SK-N-SH treated with all-trans-retinoic acid at 6 μM for 48 hours (cell line): ENCODE results near the gene SLC39A2.

Source experiments
- ATAC-seq: fragments of 200-7000 bp; cut with Tn5 transposase; 3 replicates; pipeline ENCODE4 v1.9.1; 2020; ENCODE audit warnings: mild to moderate bottlenecking, moderate library complexity
- ARNTL ChIP-seq: fragments of 450-650 bp; formaldehyde crosslinking; IDR thresholded peaks from 2 replicates; pipeline ENCODE4 v1.5.0; 2020; ENCODE audit warnings: low read depth, mild to moderate bottlenecking, moderate library complexity, borderline replicate concordance
- BACH2 ChIP-seq: fragments of 250-450 bp; sonication (Bioruptor Pico); IDR thresholded peaks from 2 replicates; pipeline ENCODE4 v1.9.0; 2021; ENCODE audit warnings: mild to moderate bottlenecking, borderline replicate concordance
- CREB5 ChIP-seq: fragments of 250-450 bp; sonication (Bioruptor Pico); IDR thresholded peaks from 2 replicates; pipeline ENCODE4 v1.5.1; 2020; ENCODE audit warnings: low read depth, mild to moderate bottlenecking, moderate library complexity
- CSDC2 ChIP-seq: fragments of 250-450 bp; sonication (Bioruptor Pico); IDR thresholded peaks from 2 replicates; pipeline ENCODE4 v1.5.0; 2020; ENCODE audit warnings: mild to moderate bottlenecking, moderate library complexity
- CSRNP3 ChIP-seq: fragments of 250-450 bp; sonication (Bioruptor Pico); IDR thresholded peaks from 2 replicates; pipeline ENCODE4 v1.5.1; 2021; ENCODE audit warnings: mild to moderate bottlenecking, moderate library complexity
- ESRRG ChIP-seq: fragments of 250-450 bp; sonication (Bioruptor Pico); IDR thresholded peaks from 2 replicates; pipeline ENCODE4 v1.6.1; 2021; ENCODE audit warnings: mild to moderate bottlenecking
- GLIS3 ChIP-seq: fragments of 250-450 bp; sonication (Bioruptor Pico); IDR thresholded peaks from 2 replicates; pipeline ENCODE4 v1.5.0; 2020; ENCODE audit warnings: mild to moderate bottlenecking, moderate library complexity
- OSR1 ChIP-seq: fragments of 250-450 bp; sonication (Bioruptor Pico); IDR thresholded peaks from 2 replicates; pipeline ENCODE4 v1.8.0; 2022; ENCODE audit warnings: moderate library complexity, mild to moderate bottlenecking, inconsistent platforms
- PATZ1 ChIP-seq: fragments of 250-450 bp; sonication (Bioruptor Pico); IDR thresholded peaks from 2 replicates; pipeline ENCODE4 v1.8.0; 2020; ENCODE audit warnings: mild to moderate bottlenecking, moderate library complexity, borderline replicate concordance
- POU6F1 ChIP-seq: fragments of 250-450 bp; sonication (Bioruptor Pico); IDR thresholded peaks from 2 replicates; pipeline ENCODE4 v1.8.0; 2021; ENCODE audit warnings: low read depth, mild to moderate bottlenecking, moderate library complexity, borderline replicate concordance
- PPARA ChIP-seq: fragments of 250-450 bp; sonication (Bioruptor Pico); IDR thresholded peaks from 2 replicates; pipeline ENCODE4 v1.5.0; 2020; ENCODE audit warnings: mild to moderate bottlenecking, borderline replicate concordance
- RARB ChIP-seq: fragments of 250-450 bp; sonication (Bioruptor Pico); IDR thresholded peaks from 2 replicates; pipeline ENCODE4 v1.8.0; 2021; ENCODE audit warnings: mild to moderate bottlenecking, moderate library complexity
- SNAI2 ChIP-seq: fragments of 250-450 bp; sonication (Bioruptor Pico); IDR thresholded peaks from 2 replicates; pipeline ENCODE4 v1.5.0; 2020; ENCODE audit warnings: mild to moderate bottlenecking, moderate library complexity
- TCF4 ChIP-seq: fragments of 250-450 bp; sonication (Bioruptor Pico); IDR thresholded peaks from 2 replicates; pipeline ENCODE4 v1.8.0; 2021; ENCODE audit warnings: mild to moderate bottlenecking, moderate library complexity, borderline replicate concordance
- TOX ChIP-seq: fragments of 250-450 bp; sonication (Bioruptor Pico); IDR thresholded peaks from 2 replicates; pipeline ENCODE4 v1.8.0; 2021; ENCODE audit warnings: mild to moderate bottlenecking, moderate library complexity, borderline replicate concordance
- TSHZ2 ChIP-seq: fragments of 250-450 bp; sonication (Bioruptor Pico); IDR thresholded peaks from 2 replicates; pipeline ENCODE4 v1.5.0; 2020; ENCODE audit warnings: mild to moderate bottlenecking, moderate library complexity
- ZC3H10 ChIP-seq: fragments of 250-450 bp; sonication (Bioruptor Pico); IDR thresholded peaks from 2 replicates; pipeline ENCODE4 v1.5.1; 2021; ENCODE audit warnings: mild to moderate bottlenecking, moderate library complexity
- ZFP3 ChIP-seq: fragments of 250-450 bp; sonication (Bioruptor Pico); IDR thresholded peaks from 2 replicates; pipeline ENCODE4 v1.5.0; 2020; ENCODE audit warnings: mild to moderate bottlenecking, moderate library complexity
- ZFP30 ChIP-seq: fragments of 450-650 bp; formaldehyde crosslinking; IDR thresholded peaks from 2 replicates; pipeline ENCODE4 v1.5.0; 2022; ENCODE audit warnings: mild to moderate bottlenecking, moderate library complexity
- ZNF565 ChIP-seq: fragments of 450-650 bp; formaldehyde crosslinking; conservative IDR thresholded peaks from 2 replicates; pipeline ENCODE4 v1.5.0; 2020; ENCODE audit warnings: low read depth, mild to moderate bottlenecking, moderate library complexity
- ZNF70 ChIP-seq: fragments of 450-650 bp; formaldehyde crosslinking; IDR thresholded peaks from 2 replicates; pipeline ENCODE4 v1.5.0; 2020; ENCODE audit warnings: mild to moderate bottlenecking, moderate library complexity
- ZNF8 ChIP-seq: fragments of 450-650 bp; formaldehyde crosslinking; IDR thresholded peaks from 2 replicates; pipeline ENCODE4 v1.5.0; 2020; ENCODE audit warnings: mild to moderate bottlenecking, moderate library complexity

Gene SLC39A2

GRCh38 chr14:20969336-20969735, 29.8 kb upstream of the SLC39A2 start:
- ATAC-seq: no peak

GRCh38 chr14:20970647-20970982, 28.5 kb upstream of the SLC39A2 start:
- peak; percentile 48 for ATAC-seq
- TF ChIP-seq BACH2 (CRISPR knock-in tag) (no peak), CSRNP3 (CRISPR knock-in tag) (no peak), ZNF565 (CRISPR knock-in tag) (no peak), ZFP30 (CRISPR knock-in tag) (no peak), SNAI2 (CRISPR knock-in tag) (no peak), ARNTL (CRISPR knock-in tag) (no peak), OSR1 (CRISPR knock-in tag) (no peak), PPARA (CRISPR knock-in tag) (no peak), GLIS3 (no peak), TCF4 (CRISPR knock-in tag) (no peak), ZNF70 (no peak), ZNF8 (CRISPR knock-in tag) (no peak)

More at GRCh38 chr14:20969336-20969735, 29.8 kb upstream of the SLC39A2 start:
- TF ChIP-seq OSR1 (CRISPR knock-in tag): no peak
- no peak for TF ChIP-seq ZC3H10 (CRISPR knock-in tag)
- TF ChIP-seq RARB (CRISPR knock-in tag): no peak
- TF ChIP-seq ZNF565 (CRISPR knock-in tag): no peak
- TF ChIP-seq POU6F1 (CRISPR knock-in tag): no peak
- no peak for TF ChIP-seq ZFP3 (CRISPR knock-in tag)
- no peak for TF ChIP-seq ESRRG (CRISPR knock-in tag)
- TF ChIP-seq GLIS3: no peak
- TF ChIP-seq TCF4 (CRISPR knock-in tag): no peak
- TF ChIP-seq BACH2 (CRISPR knock-in tag): no peak
- no peak for TF ChIP-seq ZFP30 (CRISPR knock-in tag)
- no peak for TF ChIP-seq CSDC2 (CRISPR knock-in tag)
- TF ChIP-seq ARNTL (CRISPR knock-in tag): no peak
- TF ChIP-seq SNAI2 (CRISPR knock-in tag): no peak
- TF ChIP-seq CREB5: no peak
- no peak for TF ChIP-seq TSHZ2 (CRISPR knock-in tag)
- no peak for TF ChIP-seq TOX (CRISPR knock-in tag)
- TF ChIP-seq ZNF70: no peak
- no peak for TF ChIP-seq PATZ1 (CRISPR knock-in tag)
- TF ChIP-seq CSRNP3 (CRISPR knock-in tag): no peak
